ENCODE results near the gene UNC93B1. TPM values are rescaled to one million over a fixed set of nuclear protein-coding genes. Genes with fewer than 3 reads are reported as not detected.

UNC93B1 gene
- total RNA-seq, 1 experiment from 2014 or later, result 1.4 TPM

DNA sequence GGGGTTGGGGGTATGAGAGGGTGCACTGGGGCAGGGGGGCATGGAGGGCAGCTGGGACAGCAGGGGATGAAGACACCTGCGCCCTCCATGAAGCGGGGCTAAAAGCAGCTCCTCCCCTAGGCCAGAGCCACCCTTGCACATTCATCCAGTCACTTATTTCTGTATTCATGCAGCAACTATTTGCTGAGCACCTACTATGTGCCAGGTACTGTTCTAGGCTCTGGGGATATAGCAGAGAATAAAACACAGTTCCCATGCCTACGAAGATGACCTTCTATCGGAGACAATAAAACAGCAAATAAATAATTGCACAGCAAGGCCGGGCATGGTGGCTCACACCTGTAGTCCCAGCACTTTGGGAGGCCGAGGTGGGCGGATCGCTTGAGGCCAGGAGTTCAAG lies 11.6 kb upstream of the UNC93B1 start:
- Histone ChIP-seq H3K27ac (ENCODE audit: low read depth, low read length, poor library complexity, severe bottlenecking) (no peak overlapping the region), H3K4me3 (ENCODE audit: low read depth, low read length, poor library complexity, severe bottlenecking) (no peak overlapping the region), H3K27me3 (replicated peaks; ENCODE audit: insufficient read depth, low read depth, low read length, poor library complexity) (no peaks in the 10 kb centered on the region), H3K9me3 (ENCODE audit: low read depth, low read length, poor library complexity, severe bottlenecking) (no peaks in the 10 kb centered on the region), H3K4me1 (ENCODE audit: insufficient read depth, low read length, poor library complexity, severe bottlenecking) (no peaks in the 10 kb centered on the region), H3K36me3 (ENCODE audit: insufficient read depth, low read length, poor library complexity, severe bottlenecking) (no peaks in the 10 kb centered on the region)
- BruUV-seq (replicated peaks), result no TSS peak
- intact Hi-C loops (cut with micrococcal nuclease; ENCODE audit: unreplicated experiment), result no loop called here
- no peak for DNase-seq (ENCODE audit: low spot score)
- POLR2A ChIA-PET (ENCODE audit: low non-redundant PET), result no interaction called here
- CTCF ChIA-PET, result no interaction called here
- TF ChIP-seq, protein P1, sequence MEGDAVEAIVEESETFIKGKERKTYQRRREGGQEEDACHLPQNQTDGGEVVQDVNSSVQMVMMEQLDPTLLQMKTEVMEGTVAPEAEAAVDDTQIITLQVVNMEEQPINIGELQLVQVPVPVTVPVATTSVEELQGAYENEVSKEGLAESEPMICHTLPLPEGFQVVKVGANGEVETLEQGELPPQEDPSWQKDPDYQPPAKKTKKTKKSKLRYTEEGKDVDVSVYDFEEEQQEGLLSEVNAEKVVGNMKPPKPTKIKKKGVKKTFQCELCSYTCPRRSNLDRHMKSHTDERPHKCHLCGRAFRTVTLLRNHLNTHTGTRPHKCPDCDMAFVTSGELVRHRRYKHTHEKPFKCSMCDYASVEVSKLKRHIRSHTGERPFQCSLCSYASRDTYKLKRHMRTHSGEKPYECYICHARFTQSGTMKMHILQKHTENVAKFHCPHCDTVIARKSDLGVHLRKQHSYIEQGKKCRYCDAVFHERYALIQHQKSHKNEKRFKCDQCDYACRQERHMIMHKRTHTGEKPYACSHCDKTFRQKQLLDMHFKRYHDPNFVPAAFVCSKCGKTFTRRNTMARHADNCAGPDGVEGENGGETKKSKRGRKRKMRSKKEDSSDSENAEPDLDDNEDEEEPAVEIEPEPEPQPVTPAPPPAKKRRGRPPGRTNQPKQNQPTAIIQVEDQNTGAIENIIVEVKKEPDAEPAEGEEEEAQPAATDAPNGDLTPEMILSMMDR (conservative IDR thresholded peaks at IDR 0.05; ENCODE audit: low read depth, low read length), result no peak
- TF ChIP-seq EZH2 (IDR thresholded peaks at IDR 0.05; ENCODE audit: borderline replicate concordance, low read depth, low read length, poor library complexity, severe bottlenecking), result no peak

DNA sequence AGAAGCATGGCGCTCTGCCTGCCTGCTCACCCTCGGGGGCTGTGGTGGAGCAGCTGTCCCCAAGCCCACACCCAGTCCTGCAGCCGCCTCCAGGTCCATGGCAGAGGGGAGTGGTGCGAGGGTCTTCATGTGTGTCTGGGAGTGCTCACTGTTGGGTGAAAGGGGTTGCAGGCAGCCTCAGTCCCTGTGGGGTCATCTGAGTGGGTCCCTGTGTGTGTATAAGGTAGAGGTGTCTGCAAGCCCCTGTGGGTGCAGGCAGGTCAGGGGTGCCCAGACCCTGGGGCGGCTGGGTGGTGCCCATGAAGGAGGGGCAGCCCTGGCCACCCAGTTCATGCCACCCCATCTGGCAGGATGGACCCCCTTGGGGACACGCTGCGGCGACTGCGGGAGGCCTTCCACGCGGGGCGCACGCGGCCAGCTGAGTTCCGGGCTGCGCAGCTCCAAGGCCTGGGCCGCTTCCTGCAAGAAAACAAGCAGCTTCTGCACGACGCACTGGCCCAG lies 11.1 kb upstream of the UNC93B1 start:
- no TSS peak for BruUV-seq (replicated peaks)
- intact Hi-C loops (cut with micrococcal nuclease; ENCODE audit: unreplicated experiment), result no loop called here
- CTCF ChIA-PET, result no interaction called here

DNA sequence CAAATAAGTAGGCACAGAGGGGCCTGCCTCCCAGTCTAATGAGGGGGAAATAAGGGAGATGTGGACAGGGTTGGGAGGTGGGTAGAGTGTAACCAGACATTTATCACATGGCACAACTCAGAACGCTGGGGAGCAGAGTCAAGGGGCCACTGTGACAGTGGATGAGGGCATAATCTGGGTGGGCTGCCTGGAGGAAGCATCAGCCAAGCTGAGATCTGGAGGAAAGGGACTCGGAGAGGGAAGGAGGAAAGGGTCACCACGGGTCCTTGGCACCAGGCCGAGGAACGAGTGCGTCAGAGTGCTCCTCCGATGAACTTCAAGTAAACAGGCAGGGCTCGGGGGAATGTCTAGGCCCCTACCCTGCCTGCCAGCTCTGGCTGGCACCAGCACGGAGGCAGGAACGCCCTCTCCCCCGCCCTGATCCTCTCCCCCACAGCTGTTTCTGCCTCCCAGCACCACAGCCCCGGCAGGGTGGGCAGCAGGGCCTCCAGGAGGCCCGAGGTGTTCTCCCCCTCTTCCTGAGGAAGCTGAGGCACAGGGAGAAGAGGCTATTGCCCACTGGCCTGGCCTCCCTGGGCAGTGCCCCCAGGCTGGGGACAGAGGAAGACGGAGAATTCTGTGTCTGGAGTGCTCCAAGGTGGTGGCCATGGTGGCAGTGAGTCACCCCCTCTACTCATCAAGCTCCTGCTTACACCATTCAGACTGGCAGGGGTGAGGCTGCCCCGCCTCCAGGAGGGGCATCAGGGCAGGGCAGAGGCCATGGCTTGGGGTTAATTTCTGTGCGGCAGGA lies 10.5 kb upstream of the UNC93B1 start:
- H3K36me3 ChIP-seq (ENCODE audit: insufficient read depth, low read length, poor library complexity, severe bottlenecking), result no peaks in the 10 kb centered on the region
- no peak overlapping the region for H3K27ac ChIP-seq (ENCODE audit: low read depth, low read length, poor library complexity, severe bottlenecking)
- intact Hi-C loops (cut with micrococcal nuclease; ENCODE audit: unreplicated experiment), result no loop called here
- ChIA-PET POLR2A (ENCODE audit: low non-redundant PET) (no interaction called here), CTCF (no interaction called here)
- no peak overlapping the region for H3K4me3 ChIP-seq (ENCODE audit: low read depth, low read length, poor library complexity, severe bottlenecking)
- H3K9me3 ChIP-seq (ENCODE audit: low read depth, low read length, poor library complexity, severe bottlenecking), result no peaks in the 10 kb centered on the region
- H3K4me1 ChIP-seq (ENCODE audit: insufficient read depth, low read length, poor library complexity, severe bottlenecking), result no peaks in the 10 kb centered on the region
- H3K27me3 ChIP-seq (replicated peaks; ENCODE audit: insufficient read depth, low read depth, low read length, poor library complexity), result no peaks in the 10 kb centered on the region
- no TSS peak for BruUV-seq (replicated peaks)
- DNase-seq (ENCODE audit: low spot score), result no peak
- no peak for TF ChIP-seq EZH2 (IDR thresholded peaks at IDR 0.05; ENCODE audit: borderline replicate concordance, low read depth, low read length, poor library complexity, severe bottlenecking)
- TF ChIP-seq, protein P1 (conservative IDR thresholded peaks at IDR 0.05; ENCODE audit: low read depth, low read length), result no peak

More for the DNA sequence above, 11.1 kb upstream of the UNC93B1 start:
- TF ChIP-seq EZH2 (IDR thresholded peaks at IDR 0.05; ENCODE audit: borderline replicate concordance, low read depth, low read length, poor library complexity, severe bottlenecking), result no peak
- TF ChIP-seq, protein P1 (conservative IDR thresholded peaks at IDR 0.05; ENCODE audit: low read depth, low read length), result no peak
- Histone ChIP-seq H3K36me3 (ENCODE audit: insufficient read depth, low read length, poor library complexity, severe bottlenecking) (no peaks in the 10 kb centered on the region), H3K4me1 (ENCODE audit: insufficient read depth, low read length, poor library complexity, severe bottlenecking) (no peaks in the 10 kb centered on the region), H3K27ac (ENCODE audit: low read depth, low read length, poor library complexity, severe bottlenecking) (no peak overlapping the region), H3K9me3 (ENCODE audit: low read depth, low read length, poor library complexity, severe bottlenecking) (no peaks in the 10 kb centered on the region), H3K27me3 (replicated peaks; ENCODE audit: insufficient read depth, low read depth, low read length, poor library complexity) (no peaks in the 10 kb centered on the region), H3K4me3 (ENCODE audit: low read depth, low read length, poor library complexity, severe bottlenecking) (no peak overlapping the region)
- no peak for DNase-seq (ENCODE audit: low spot score)
- POLR2A ChIA-PET (ENCODE audit: low non-redundant PET), result no interaction called here
